Heart left ventricle (tissue), 16 donors: ENCODE results near the gene YBX2. TPM values are rescaled to one million over a fixed set of nuclear protein-coding genes. Genes with fewer than 3 reads are reported as not detected.

ENCODE experiments used
- ATAC-seq, 4 donors: fragments of 200-7000 bp; cut with Tn5 transposase; one replicate each; pipeline ENCODE4 v1.9.1; 2020 to 2022; ENCODE audit warnings: moderate library complexity in 4 of 4, mild to moderate bottlenecking in 3 of 4, moderate number of reproducible peaks in 1 of 4
- DNase-seq, 5 donors: peaks; one replicate each; pipeline ENCODE4 v3.0.0-alpha.2; 2020
- H3K27ac ChIP-seq, 12 donors: fragments of 200-600 bp; sonication (generic) in 4 of 12; one replicate each; pipeline versions ENCODE4 v1.5.0 to v1.8.0; 2016 to 2022; ENCODE audit warnings: mild to moderate bottlenecking in 2 of 12
- H3K27me3 ChIP-seq, 9 donors: fragments of 200-600 bp; sonication (generic) in 2 of 9; one replicate each; pipeline versions ENCODE4 v1.5.1 to v1.8.0; 2016 to 2022; ENCODE audit warnings: mild to moderate bottlenecking in 3 of 9
- H3K36me3 ChIP-seq, 9 donors: fragments of 200-600 bp; sonication (generic) in 2 of 9; one replicate each; pipeline versions ENCODE4 v1.5.0 to v1.8.0; 2018 to 2022; ENCODE audit warnings: mild to moderate bottlenecking in 2 of 9
- H3K4me1 ChIP-seq, 12 donors: fragments of 200-600 bp; sonication (generic) in 4 of 12; one replicate each; pipeline versions ENCODE4 v1.5.0 to v1.8.0; 2016 to 2022; ENCODE audit warnings: mild to moderate bottlenecking in 3 of 12
- H3K4me3 ChIP-seq, 12 donors: fragments of 200-600 bp; sonication (generic) in 4 of 12; one replicate each; pipeline versions ENCODE4 v1.5.0 to v1.8.0; 2017 to 2022; ENCODE audit warnings: mild to moderate bottlenecking in 9 of 12, moderate library complexity in 4 of 12
- H3K9me3 ChIP-seq, 12 donors: fragments of 200-600 bp; sonication (generic) in 4 of 12; one replicate each; pipeline versions ENCODE4 v1.5.0 to v1.8.0; 2016 to 2022; ENCODE audit warnings: mild to moderate bottlenecking in 1 of 12
- CTCF ChIP-seq, 12 donors: fragments of 200-600 bp; sonication (generic) in 4 of 12; IDR thresholded peaks; one replicate each; pipeline versions ENCODE4 v1.5.0 to v1.8.0; 2018 to 2022; ENCODE audit warnings: antibody characterized with exemption in 12 of 12, mild to moderate bottlenecking in 5 of 12
- POLR2A ChIP-seq, 2 donors: fragments of 450-650 bp; IDR thresholded peaks; one replicate each; pipeline ENCODE4 v1.6.1; 2017; ENCODE audit warnings: antibody characterized with exemption in 2 of 2, mild to moderate bottlenecking in 2 of 2, moderate library complexity in 2 of 2
- WGBS, 4 donors: extraction: QIAGEN DNeasy Blood & Tissue Kit in 2 of 4; methylation state at CpG; one replicate each; pipeline versions ENCODE4 v1.1.5 to v1.1.7; 2013 to 2018; 5-methylcytosine and 5-hydroxymethylcytosine counted together
- intact Hi-C, 10 donors: fragments of 100-400 bp; cut with DNase I; formaldehyde crosslinking; loops; one replicate each; pipeline versions ENCODE4 v1.11.1 to v1.14.2; 2022
- polyA plus RNA-seq, 2 donors: library from polyadenylated mRNA; stranded (reverse); fragments of 200-250 nt; gene quantifications; one replicate each; pipeline ENCODE4 v1.2.3, GENCODE V29; 2013
- total RNA-seq, 9 donors: library from RNA; depleted of rRNA in 2 of 9; stranded (reverse); fragments of >200 nt in 2 of 9; fragmentation: NEBNext Ultra II Directional in 3 of 9; extraction: Animal tissue kit (Norgen Biotek cat#: 25700) in 3 of 9; gene quantifications; one replicate each; pipeline versions ENCODE4 v1.1.0 to v1.2.4, GENCODE V29; 2016 to 2023
- donor health status: ischemic (EF 13 %, LVEDD 7.1; RV severe dilation, severe dysfunction).
- donor health status: healthy with polysubstance abuse.
- donor health status: DM: no; HTN: yes; CAD: no.
- donor health status: DM: no; HTN: no; CAD: no.
- donor health status: ischemic (EF 25% LVEDD 6.9; RV normal size, moderate dysfunction).
- donor health status: ischemic (EF 25% LVEDD 5.7; RV mildly dilated, moderate dysfunction).
- donor health status: healthy.
- donor health status: DM: yes; HTN: yes; CAD: no.
- donor health status: ischemic (EF 35%, LVEDD 5.7; RV mildly dilated, moderate dysfunction).
- donor health status: nonischemic (EF 11% LVEDD 7.7; RV severe dilation, severe dysfunction).
- donor health status: DM: yes; HTN: yes; CAD: no.
- donor health status: PGD.
- donor health status: ischemic (EF 29% LVEDD 5.4; RV normal size, mild dysfunction).
- donor health status: nonischemic (EF 23%, LVEDD 6.1; RV moderate dilation, normal function).

Gene YBX2
- total and polyA plus RNA-seq, 11 donors, result 0.32 to 2.0 (median 0.56) TPM

- Histone ChIP-seq H3K27ac (peak overlapping the region; percentile 85 to 100 (median 97)), H3K36me3 (peaks cover 3 to 47% (median 44%) of the 10 kb centered on the region in 9 donors), H3K27me3 (no peaks in the 10 kb centered on the region), H3K4me1 (peaks cover 4 to 55% (median 40%) of the 10 kb centered on the region in 12 donors), H3K9me3 (no peaks in the 10 kb centered on the region), H3K4me3 (peak overlapping the region; percentile 69 to 98 (median 92))
- DNase-seq (peak in 4 of 5 donors; percentile 78 to 80 (median 80)), ATAC-seq (peak in 2 of 4 donors; percentile 21 to 33)
- intact Hi-C loops, result loop anchor here in 3 of 10 donors (2.0 to 5.0 kb wide), 5 partner anchors 20 to 378 kb away; partner anchors contain the start of genes ACADVL (in 1 of the 3), CTDNEP1 (in 1 of the 3), DLG4 (in 1 of the 3) and ELP5 (in 1 of the 3)
- TF ChIP-seq POLR2A (IDR thresholded peaks at IDR 0.05) (peak in 1 of 2 donors; percentile 30), CTCF (IDR thresholded peaks at IDR 0.05) (no peak)
- 2 to 3% (median 3%) methylated on average over 11 to 14 of the region's 14 CpGs for WGBS, 4 donors
These were observed 14.4 kb upstream of the YBX2 start for GRCh38 chr17:7308625-7309433.

GRCh38 chr17:7307686-7308624, 13.5 kb upstream of the YBX2 start:
- TF ChIP-seq CTCF (IDR thresholded peaks at IDR 0.05) (peak in 1 of 12 donors; percentile 15), POLR2A (IDR thresholded peaks at IDR 0.05) (peak; percentile 44 to 78)
- peak overlapping the region; percentile 85 to 100 (median 97) for H3K27ac ChIP-seq
- DNase-seq (peak in 4 of 5 donors; percentile 59 to 82 (median 68)), ATAC-seq (peak in 2 of 4 donors; percentile 36 to 40)
- intact Hi-C loops, result loop anchor here in 6 of 10 donors (1.0 to 5.0 kb wide), 7 partner anchors 21 to 379 kb away; partner anchors contain the start of genes ELP5 (in 3 of the 6), ACADVL (in 1 of the 6), CTDNEP1 (in 1 of the 6) and DLG4 (in 1 of the 6)
- H3K4me3 ChIP-seq, result peak overlapping the region; percentile 69 to 98 (median 92)
- peaks cover 4 to 47% (median 33%) of the 10 kb centered on the region in 12 donors for H3K4me1 ChIP-seq
- H3K9me3 ChIP-seq, result no peaks in the 10 kb centered on the region
- 0 to 1% (median 0%) methylated on average over 48 to 104 of the region's 104 CpGs for WGBS, 4 donors
- H3K27me3 ChIP-seq, result no peaks in the 10 kb centered on the region
- peaks cover 0 to 38% (median 35%) of the 10 kb centered on the region in 9 donors for H3K36me3 ChIP-seq

GRCh38 chr17:7306911-7307685, 12.7 kb upstream of the YBX2 start, which contains the start of gene EIF5A:
Gene EIF5A (plus strand): TSS chr17:7307628. CDS start chr17:7309636, 2,008 bp downstream.
- TF ChIP-seq CTCF (IDR thresholded peaks at IDR 0.05) (no peak), POLR2A (IDR thresholded peaks at IDR 0.05) (peak in 1 of 2 donors; percentile 78)
- H3K9me3 ChIP-seq, result no peaks in the 10 kb centered on the region
- H3K27me3 ChIP-seq, result no peaks in the 10 kb centered on the region
- 0 to 1% (median 0%) methylated on average over 63 to 64 of the region's 64 CpGs for WGBS, 4 donors
- peaks cover 0 to 30% (median 26%) of the 10 kb centered on the region in 9 donors for H3K36me3 ChIP-seq
- intact Hi-C loops, result loop anchor here in 5 of 10 donors (1.0 to 5.0 kb wide), 6 partner anchors 54 to 380 kb away; partner anchors contain the start of genes ELP5 (in 3 of the 5), ACADVL (in 1 of the 5), CTDNEP1 (in 1 of the 5) and DLG4 (in 1 of the 5)
- ATAC-seq, result peak; percentile 91 to 97 (median 95)
- peak; percentile 100 for DNase-seq
- H3K27ac ChIP-seq, result peak within 1 kb of the TSS; percentile 85 to 100 (median 97)
- peaks cover 4 to 39% (median 28%) of the 10 kb centered on the region in 12 donors for H3K4me1 ChIP-seq
- peak within 1 kb of the TSS; percentile 69 to 98 (median 92) for H3K4me3 ChIP-seq
